Amniotic stem cell (primary cell): ENCODE results near the gene MLLT3.
"Not testable (repeated sequence)": the region's sequence is repeated elsewhere in the genome, so short reads cannot be mapped to it uniquely, and the experiment has no call there.

Experiments used
- DNase-seq: peaks from one replicate; lab custom pipeline; 2025; lab: John Stamatoyannopoulos, UW

MLLT3 gene

DNA sequence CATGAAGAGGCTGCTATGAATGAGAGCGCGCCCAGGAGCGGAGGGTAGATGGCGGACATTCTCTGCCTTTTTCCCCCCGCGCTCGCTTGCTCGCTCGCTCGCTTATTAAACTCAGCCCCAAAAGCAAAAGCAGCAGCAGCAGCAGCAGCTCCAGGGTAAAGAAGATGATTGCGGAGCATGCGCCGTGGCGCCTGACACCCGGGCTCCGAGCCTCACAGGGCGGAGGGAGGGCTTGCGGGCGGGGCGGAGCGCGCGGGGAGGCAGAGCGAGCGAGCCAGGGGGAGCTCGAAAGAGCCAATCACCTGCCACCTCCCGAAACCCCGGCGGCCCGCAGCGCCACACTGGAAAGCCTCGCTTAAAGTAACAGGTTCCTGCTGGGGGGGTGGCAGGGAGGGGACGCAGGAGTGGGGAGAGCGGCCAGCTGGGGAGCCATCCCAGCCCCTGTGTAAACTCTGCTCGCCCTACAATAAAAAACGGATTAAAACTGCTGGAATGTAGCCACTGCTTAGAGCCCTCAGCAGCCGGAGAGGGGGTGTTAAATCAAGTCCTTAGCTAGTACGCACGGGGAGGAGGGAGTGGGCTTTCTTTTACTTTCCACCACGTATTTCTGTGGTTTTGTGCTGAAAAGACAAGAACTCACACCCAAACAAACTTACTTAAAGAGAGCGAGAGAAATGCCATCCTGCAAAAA, at the start of gene MLLT3:
Gene MLLT3, minus strand, starts transcription at position 170 of the 691 bp plus-strand sequence.
- peak; percentile 85 for DNase-seq

DNA sequence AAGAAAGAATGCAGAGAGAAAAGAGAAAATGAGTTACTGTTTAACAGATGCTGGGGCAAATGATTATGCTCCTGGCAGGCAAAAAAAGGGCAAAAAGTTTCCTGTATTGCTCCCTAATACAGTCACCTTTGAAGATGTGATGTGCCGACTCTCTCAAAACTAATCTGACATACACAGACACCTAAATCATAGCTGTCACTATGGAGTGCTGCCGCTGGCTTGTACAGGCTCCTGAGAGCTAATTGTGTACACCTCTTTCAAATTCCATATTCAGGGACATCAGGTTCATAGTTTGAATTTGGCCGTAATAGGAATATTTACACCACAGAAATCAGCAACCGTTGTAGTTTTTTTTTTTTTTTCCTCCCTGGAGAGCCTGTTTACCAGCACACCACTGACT, 49.3 kb upstream of the MLLT3 start:
- no peak for DNase-seq

DNA sequence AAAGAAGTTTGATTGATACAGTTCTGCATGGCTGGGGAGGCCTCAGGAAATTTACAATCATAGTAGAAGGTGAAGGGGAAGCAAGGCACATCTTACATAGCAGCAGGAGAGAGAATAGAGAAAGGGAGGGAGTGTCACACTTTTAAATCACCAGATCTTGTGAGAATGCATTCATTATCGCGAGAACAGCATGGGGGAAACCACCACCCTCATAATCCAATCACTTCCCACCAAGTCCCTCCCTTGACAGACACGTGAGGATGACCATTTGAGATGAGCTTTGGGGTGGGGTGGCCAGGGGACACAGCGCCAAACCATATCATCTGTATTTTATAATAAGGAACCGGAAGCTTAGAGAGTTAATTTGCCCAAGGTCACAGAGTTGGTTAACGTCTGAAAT, 48.1 kb upstream of the MLLT3 start:
- DNase-seq: no peak

DNA sequence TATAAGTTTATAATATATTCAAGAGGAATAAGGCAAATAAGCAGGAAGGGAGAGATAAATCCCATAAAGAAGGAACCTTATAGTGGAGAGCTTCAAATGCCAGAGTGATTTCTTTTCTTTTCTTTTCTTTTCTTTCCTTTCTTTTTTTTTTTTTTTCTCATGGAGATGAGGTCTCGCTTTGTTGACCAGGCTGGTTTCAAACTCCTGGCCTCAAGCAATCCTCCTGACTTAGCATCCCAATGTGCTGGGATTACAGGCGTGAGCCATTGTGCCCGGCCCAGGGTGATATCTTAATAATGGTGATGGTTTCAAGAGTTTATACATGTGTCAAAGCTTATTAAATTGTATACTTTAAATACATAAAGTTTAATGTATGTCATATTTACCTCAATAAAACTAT, 42.2 kb upstream of the MLLT3 start:
- no peak for DNase-seq

DNA sequence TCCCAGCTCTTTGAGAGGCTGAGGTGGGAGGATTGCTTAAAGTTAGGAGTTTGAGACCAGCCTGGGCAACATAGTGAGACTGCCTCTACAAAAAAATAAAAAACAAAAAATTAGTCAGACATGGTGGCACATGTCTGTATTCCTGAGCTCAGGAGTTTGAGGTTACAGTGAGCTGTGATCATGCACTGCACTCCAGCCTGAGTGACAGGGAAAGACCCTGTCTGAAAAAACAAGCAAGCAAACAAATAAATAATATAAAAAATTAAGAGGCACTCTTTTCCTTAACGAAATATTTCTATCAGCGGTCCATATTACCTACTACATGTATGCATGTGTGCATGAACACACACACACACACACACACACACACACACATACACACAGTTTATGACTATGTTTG, 40.8 kb upstream of the MLLT3 start:
- no peak for DNase-seq

DNA sequence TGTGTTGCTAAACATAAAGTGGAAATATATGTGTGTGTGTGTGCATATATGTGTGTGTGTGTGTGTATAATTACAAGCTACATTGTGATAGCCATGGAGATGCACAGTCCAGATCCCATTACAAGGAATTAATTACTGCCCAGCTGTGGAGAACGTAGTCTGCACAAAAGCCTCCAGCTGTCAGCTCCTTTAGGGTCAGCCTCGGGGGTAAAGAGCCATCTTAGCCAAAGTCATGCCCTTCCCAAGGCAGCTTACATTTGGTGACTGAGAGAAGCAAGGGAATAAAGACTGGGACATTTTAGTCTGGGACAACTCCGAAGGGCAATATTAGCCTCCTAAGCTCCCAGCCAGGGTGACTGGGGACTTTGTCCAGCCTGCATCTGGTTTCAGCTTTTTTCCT, 39.9 kb upstream of the MLLT3 start:
- DNase-seq: no peak

DNA sequence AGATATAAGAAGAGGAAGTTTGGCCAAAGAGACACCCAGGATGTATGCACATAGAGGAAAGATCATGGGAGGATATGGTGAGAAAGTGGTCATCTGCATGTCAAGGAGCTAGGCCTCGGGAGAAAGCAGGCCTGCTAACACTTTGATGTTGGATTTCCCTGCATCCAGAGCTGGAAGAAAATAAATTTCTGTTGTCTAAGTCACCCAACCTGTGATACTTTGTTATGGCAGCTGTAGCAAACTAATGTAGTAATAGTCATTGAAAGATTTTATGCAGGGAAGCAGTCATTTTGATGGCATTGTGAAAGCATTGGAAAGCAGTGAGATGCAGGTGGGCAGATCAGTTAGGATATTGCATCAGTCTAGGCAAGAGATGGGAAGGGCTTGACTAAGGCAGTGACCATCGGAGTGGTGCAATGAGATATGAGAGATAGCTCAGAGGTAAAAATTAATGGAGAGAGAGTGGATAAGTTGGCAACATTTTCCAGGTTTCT, 37.2 kb upstream of the MLLT3 start:
- DNase-seq: no peak

DNA sequence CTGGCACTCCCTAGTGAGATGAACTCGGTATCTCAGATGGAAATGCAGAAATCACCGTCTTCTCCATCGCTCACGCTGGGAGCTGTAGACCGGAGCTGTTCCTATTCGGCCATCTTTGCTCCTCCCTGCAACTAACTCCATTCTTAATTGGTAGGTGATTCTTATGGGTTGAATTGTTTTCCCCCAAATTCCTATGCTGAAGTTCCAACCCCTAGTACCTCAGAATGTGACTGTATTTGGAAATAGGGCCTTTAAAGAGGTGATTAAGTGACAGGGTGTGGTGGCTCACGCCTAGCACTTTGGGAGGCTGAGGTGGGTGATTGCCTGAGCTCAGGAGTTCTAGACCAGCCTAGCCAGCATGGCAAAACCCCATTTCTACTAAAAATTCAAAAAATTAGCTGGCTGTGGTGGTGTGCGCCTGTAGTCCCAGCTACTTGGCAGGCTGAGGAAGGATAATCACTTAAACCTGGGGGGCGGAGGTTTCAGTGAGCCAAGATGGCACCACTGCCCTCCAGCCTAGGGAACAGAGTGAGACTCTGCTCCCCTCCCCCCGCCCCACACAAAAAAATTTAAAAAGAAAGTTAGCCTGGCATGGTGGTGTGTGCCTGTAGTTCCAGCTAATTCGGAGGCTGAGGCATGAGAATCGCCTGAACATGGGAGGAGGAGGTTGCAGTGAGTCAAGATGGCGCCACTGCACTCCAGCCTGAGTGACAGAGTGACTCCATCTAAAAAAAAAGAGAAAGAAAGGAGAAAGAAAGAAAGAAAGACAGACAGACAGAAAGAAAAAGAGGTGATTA, 36.6 kb upstream of the MLLT3 start:
- DNase-seq: no peak

DNA sequence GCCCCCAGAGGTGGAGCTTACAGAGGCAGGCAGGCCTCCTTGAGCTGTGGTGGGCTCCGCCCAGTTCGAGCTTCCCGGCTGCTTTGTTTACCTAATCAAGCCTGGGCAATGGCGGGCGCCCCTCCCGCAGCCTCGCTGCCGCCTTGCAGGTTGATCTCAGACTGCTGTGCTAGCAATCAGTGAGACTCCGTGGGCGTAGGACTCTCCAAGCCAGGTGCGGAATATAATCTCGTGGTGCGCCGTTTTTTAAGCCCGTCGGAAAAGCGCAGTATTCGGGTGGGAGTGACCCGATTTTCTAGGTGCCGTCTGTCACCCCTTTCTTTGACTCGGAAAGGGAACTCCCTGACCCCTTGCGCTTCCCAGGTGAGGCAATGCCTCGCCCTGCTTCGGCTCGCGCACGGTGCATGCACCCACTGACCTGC, 36.0 kb upstream of the MLLT3 start:
- not testable (repeated sequence) for DNase-seq

DNA sequence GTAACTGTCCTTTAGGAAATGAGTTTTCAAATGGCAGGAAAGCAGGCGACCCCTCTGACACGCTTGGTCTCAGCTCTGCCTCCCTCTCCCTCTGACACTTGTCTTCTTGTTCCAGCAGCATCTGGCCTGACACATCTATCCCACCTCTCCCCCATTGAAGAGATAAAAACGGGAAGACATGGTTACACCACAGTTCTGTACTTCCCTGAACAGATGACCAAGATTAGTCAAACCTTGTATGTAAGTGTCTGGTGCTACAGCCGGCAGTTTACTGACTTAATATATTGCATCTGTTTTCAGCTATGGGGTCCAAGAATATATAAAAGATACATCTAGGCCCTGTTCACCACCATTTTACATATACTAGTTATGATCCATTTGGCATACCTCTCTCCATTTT, 29.6 kb upstream of the MLLT3 start:
- DNase-seq: no peak

DNA sequence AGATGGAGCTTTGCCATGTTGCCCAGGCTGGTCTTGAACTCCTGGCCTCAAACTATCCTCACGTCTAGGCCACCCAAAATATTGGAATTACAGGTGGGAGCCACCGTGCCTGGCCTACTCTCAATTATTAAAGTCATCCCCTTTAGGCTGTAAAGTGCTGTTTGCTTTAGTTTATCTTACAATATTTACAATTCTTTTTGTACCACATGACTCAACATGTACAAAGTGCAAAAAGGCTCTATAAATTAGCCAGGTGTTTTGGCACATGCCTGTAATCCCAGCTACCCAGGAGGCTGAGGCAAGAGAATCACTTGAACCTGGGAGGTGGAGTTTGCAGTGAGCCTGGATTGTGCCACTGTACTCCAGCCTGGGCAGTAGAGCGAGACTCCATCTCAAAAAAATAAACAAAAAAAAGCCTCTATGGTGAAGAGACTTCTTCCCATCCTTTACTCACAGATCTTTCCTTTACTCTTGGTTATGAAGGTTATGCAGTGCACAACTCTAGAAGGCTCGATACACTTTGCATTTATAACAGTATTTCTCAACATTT, 28.5 kb upstream of the MLLT3 start:
- no peak for DNase-seq

DNA sequence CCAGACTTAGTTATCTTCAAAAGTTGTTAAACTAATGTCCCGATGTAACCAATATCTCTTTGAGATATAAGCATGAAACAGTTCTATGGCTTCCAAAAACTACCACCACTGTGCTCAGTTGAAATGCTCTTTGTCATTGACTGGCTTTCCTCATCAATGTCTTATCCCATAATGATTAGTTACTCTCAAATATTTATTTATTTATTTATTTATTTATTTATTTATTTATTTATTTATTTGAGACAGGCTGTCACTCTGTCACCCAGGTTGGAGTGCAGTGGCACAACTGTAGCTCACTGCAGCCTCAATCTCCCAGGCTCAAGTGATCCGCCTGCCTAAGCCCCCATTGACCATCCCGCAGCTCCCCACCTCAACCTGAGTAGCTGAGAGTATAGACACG, 28.0 kb upstream of the MLLT3 start:
- no peak for DNase-seq

DNA sequence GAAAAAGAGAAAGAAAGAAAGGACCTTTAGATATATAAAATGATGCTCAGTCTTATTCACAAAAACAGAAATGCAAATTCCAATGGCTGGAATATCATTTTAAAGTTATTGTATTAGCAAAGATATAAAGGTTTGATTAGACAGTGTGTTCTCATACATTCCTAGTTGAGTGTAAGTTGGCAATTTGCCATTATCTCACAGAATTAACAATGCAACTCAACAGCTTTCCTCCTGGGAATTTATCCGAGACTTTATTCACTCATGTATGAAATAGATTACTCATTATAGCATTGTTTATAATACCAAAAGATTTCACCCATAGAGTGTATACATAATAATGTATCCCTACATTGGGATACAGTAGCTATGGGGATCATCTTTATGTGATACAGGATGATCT, 27.1 kb upstream of the MLLT3 start:
- no peak for DNase-seq

DNA sequence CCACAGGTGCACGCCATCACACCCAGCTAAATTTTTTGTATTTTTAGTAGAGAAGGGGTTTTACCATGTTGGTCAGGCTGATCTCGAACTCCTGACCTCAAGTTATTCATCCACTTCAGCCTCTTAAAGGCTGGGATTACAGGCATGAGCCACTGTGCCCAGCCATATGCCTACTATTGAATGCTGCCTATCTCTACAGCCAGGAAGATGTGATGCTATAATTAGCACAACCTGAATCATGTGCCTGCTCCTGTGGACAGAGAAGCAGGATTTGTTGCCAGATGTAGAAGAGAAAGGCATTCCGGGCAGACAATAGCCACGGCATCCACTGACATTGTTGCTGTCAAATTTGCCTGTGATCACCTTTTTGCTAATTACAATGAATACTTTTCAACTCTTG, 24.4 kb upstream of the MLLT3 start:
- no peak for DNase-seq

DNA sequence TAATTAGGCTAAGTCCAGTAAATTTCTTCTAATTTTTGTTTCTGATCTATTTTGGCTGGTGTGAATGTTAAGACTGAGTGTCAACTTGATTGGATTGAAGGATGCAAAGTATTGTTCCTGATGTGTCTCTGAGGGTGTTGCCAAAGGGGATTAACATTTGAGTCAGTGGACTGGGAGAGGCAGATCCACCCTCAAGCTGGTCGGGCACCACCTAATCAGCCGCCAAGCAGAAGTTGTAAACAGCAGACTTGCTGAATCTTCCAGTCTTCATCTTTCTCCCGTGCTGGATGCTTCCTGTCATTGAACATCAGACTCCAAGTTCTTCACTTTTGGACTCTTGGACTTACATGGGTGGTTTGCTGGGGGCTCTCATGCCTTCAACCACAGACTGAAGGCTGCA, 21.4 kb upstream of the MLLT3 start:
- no peak for DNase-seq

DNA sequence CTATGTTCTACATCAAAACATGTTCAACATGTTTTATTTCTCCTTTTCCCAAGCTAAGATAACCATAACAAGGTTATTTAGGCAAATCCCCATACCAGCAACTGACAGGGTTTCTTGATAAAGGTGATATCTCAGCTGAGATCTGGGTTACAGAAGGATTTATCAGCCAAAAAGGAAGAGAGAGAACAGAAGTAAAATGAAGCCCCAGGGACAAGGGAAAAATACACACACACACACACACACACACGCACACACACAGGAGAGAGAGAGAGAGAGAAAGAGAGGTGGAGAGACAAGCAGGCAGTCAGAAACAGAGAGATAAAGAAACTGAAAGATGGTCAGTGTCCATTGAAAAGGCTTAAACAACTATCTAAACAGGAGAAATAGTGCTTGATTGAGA, 19.7 kb upstream of the MLLT3 start:
- no peak for DNase-seq

DNA sequence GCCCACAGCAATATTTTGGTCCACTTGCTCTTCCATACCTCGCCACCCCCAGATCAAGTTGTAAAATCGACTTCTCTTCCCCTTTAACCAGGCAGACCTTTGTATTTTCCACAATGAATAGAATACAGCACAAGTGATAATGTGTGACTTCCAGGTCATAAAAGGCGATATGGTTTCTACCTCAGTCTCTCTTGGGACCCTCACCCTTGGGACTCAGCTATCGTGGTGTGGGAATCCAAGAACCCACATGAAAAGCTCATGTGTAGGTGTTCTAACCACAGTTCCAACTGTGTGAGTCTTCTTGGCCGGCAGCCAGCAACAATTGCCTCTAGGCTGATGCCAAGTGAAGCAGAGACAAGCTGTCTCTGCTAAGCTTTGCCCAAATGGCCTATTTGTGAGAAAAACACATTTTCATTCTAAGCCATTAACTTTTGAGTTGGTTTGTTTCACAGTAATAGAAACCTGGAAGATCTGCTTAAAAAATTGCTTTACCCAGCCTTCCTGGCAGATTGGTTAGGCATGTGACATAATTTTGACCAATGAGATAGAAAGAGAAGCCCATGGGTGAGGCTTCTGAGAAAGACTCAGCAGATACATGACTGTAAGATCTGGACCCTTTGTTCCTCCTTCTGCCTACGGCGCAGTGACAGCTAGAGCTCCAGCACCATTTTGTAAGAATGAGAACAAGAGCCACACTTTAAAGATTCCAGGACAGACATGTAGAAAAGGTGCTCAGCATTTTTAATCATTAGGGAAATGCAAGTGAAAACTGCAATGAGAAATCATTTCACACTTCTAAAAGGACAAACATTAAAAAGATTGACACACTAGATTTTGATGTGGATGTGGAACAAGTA, 18.3 kb upstream of the MLLT3 start:
- no peak for DNase-seq

DNA sequence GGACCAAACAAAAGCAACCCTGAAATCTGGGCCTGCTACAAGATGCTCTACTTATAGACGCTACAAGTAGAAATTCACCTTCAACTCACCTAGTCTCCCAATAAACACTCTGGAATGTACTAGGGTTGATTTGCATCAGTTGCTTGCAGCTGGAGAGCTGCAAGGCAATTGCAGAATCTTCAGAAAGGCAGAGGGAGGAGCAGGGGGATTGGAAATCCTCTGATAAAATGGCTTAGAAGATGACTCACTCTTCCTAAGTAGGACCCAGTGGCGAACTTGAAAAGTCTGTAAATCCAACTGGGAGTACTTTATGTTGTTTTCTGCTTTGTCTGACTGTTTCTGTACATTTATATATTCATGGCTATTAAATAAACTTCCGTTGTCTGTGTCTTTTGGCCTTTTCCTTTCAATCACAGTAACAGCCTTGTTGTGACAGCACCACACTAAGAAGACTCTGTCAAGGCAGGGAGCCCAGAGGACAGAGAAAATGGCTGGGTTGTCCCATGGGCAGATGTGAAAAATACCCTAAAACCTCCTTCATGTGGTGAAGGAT, 14.7 kb upstream of the MLLT3 start:
- DNase-seq: no peak

DNA sequence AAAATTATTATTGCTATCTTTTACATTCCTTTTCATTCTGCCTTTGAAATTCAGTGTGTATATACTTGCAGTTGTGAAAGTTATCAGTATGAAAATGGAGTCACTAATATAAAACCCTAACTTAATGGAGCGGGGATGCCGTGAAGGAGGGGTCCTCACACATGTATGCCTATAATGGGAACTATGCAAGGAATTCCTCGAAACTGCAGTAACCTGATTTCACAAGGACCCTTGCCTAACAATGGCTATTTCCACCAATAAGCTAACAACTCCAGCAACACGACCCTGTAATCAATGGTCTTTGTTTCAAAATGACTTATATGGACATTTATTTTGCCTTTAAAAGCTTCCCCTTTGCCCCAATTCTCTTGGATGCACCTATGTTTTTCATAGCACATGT, 12.6 kb upstream of the MLLT3 start:
- no peak for DNase-seq

DNA sequence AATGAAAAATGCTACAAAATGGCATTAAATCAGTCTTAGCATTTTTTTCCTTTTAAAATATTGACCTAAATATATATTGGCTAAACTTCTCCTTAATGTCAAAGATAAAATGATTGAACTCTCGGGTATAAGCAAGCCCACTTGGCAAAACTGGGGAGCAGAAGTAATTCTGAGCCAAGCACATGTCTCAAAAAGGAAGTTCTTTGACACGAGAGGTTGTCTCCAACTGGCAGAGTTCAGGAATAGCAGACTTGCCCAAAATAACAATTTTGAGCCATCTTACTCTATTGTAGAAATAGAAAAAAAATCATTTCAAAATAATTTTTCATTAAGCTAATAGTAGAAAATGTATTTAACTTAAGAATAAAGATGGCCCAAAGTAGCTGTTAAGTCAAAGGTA, 10.4 kb upstream of the MLLT3 start:
- no peak for DNase-seq

DNA sequence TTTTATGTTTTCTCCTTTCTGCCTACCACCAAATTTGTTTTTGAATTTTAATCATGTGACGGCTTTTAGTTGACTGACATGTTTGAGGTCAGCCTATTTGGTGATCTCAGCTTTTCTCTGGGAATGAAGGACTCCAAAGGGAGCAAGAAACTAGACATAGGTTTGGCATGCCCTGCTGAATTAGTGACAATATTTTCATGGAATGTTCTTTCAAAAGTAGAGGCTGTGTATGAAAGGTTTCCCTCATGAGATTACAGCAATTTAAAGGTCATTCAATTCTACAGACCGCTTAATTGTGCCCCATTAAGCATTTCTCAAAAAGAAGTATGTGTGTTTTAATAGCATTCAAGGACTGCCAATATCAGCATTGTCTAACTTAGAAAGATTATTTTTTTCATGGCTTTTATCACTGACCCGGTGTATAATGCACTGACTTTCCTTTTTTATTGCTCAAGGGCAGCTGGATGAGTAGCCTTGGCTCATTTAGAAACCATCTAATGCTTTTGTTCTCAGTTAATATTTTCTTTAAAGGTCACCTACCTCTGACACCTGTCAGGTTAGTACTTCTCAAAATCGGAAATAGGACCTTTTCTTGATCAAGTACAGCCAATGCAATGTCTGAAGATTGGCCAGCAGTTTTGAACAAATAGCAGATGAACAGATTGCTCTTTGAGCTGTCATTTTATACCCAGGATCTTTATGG, 8.1 kb upstream of the MLLT3 start:
- no peak for DNase-seq

DNA sequence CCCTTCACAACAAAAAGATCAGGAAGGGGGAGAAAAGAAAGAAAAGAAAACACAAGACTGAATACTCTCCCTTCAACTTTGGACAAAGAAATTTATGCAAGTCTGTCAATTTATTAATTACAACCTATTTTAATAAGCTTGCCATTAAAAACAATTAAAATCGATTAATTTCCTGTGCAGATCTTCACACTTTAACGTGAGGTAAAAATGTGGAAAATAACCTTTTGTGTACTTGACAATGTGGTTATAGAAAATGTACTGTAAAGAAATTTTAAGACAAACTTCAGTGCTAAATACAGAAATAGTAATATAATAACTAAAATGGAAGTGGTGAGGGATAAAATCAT, 2.7 kb upstream of the MLLT3 start:
- no peak for DNase-seq
